GM13976 (cell line): ENCODE results near the gene ONECUT3.

Source experiments
- DNase-seq: peaks from one replicate; pipeline ENCODE4 v3.0.0; 2012; ENCODE audit warnings: low spot score
- in situ Hi-C: fragments of 300-500 bp; cut with MboI; formaldehyde crosslinking; loops from one replicate; pipeline ENCODE4 v1.12.0; 2022; ENCODE audit warnings: low sequenced_read_pairs, mixed read lengths, inconsistent platforms; ENCODE audit not compliant: unreplicated experiment
- TF ChIP-seq, protein P1 (sequence below): IDR thresholded peaks from 2 replicates; pipeline ENCODE4 v1.5.1; 2012; ENCODE audit warnings: borderline replicate concordance, mild to moderate bottlenecking; ENCODE audit not compliant: insufficient read depth; ENCODE audit errors: extremely low read depth, missing control alignments, control extremely low read depth

The ONECUT3 gene

DNA sequence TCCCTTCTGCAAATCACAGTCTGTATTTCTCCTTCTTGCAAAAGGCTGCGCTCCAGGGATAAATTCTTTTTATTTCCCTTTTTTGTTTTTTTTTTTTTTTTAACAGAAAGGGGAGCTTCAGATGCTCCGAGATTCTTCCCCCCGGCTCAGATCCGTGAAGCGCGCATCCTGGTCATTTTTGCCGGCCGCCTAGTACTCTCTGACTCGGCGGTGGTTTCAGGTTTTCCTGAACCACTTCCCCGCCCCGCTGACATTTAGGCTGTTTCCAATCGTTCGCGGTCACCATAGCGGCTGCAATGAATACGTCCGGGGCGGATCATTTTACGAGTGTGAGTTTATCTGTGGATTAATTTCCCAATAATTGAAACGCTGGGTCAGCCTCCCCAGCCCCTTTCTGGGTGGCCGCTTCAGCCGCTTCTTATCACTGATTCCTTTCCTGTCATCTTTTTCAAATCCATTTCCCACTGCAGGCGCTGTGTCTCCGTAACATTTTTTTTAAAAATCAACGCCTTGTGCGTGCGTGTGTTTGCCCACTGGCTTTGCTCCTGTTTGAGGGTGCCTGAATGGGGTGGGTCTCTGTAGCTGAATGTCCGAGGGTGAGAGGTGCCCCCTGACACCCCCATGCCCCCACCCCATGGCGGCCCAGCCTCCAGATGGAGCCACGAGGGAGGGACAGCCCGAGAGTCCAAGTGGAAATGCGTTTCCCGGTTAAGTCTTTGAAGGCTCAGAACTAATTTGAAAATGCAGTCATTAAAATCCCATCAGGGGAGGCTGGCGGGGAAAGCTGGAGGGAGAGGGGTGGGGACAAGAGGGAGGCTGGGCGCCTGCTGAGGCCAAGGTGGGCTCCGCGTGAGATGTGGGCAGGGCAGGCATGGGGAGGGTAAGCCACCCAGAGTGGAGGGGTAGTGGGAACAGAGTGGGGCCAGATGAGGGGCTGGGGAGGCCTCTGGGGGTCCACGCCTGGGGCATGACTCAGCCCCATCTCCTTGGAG, 10.6 kb downstream of the ONECUT3 start:
- no peak for DNase-seq
- TF ChIP-seq, protein P1, sequence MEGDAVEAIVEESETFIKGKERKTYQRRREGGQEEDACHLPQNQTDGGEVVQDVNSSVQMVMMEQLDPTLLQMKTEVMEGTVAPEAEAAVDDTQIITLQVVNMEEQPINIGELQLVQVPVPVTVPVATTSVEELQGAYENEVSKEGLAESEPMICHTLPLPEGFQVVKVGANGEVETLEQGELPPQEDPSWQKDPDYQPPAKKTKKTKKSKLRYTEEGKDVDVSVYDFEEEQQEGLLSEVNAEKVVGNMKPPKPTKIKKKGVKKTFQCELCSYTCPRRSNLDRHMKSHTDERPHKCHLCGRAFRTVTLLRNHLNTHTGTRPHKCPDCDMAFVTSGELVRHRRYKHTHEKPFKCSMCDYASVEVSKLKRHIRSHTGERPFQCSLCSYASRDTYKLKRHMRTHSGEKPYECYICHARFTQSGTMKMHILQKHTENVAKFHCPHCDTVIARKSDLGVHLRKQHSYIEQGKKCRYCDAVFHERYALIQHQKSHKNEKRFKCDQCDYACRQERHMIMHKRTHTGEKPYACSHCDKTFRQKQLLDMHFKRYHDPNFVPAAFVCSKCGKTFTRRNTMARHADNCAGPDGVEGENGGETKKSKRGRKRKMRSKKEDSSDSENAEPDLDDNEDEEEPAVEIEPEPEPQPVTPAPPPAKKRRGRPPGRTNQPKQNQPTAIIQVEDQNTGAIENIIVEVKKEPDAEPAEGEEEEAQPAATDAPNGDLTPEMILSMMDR = no peak
- in situ Hi-C loops = loop anchor here (5.0 to 10.0 kb wide), 2 partner anchors 89 to 222 kb away; no protein-coding TSS in a partner anchor

DNA sequence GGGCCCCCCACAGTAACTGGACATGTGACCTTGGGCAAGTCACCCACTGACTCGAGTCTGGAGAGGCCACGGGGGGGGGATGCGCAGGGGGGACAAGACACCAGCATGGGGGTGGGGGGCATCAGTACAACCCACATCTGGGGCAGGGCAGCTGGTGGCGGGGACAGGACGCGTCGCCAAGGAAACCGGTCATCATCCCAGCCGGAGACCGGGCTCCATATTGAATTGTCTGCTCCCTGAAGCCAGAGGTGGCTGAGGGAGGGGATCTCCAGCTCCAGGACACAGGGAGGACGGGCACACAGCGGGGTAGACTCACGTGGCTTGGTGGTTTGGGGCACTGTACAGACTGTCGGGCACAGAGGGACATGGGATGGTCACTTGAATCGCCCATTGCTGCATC, 11.4 kb downstream of the ONECUT3 start:
- TF ChIP-seq, protein P1 = no peak
- in situ Hi-C loops = loop anchor here (5.0 to 10.0 kb wide), 2 partner anchors 90 to 222 kb away; no protein-coding TSS in a partner anchor
- no peak for DNase-seq

DNA sequence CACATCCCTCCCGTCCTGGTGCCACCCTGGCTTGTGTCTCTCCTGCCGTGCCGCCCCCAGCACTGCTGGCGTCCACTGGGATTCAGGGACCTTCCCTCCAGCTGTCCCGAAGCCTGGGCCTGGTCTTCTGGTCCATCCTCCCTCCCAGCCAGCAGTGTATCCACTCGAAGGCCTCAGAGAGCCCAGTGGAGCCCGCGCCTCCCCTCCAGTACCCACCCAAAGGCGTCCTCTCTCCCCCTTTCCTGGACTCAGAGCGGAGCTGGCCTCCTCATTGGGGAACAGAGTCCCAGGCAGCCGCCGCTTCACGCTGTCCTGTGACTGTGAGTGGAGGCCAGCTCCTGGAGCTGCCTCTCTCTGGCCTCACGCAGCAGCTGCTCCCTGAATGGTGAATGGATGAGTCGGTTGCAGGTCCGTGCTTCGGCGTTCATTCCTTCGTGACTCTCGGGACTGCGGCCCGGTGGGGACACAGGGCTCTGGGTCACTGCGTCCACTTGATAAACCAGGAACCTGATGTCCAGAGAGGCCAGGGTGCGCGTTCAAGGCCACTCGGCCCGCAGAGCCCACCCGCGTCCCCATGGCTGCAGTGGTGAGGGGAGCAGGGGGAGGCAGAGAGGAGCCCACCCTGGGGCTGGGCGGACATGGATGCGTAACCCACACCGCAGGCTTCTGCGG, 12.1 kb downstream of the ONECUT3 start:
- TF ChIP-seq, protein P1 = no peak
- in situ Hi-C loops = loop anchor here (10.0 kb wide), 1 partner anchor 91 kb away; no protein-coding TSS in a partner anchor
- no peak for DNase-seq

- in situ Hi-C loops = loop anchor here (10.0 kb wide), 1 partner anchor 91 kb away; no protein-coding TSS in a partner anchor
- DNase-seq = no peak
- TF ChIP-seq, protein P1 = no peak
Observed at GRCh38 chr19:1765904-1766799, 12.8 kb downstream of the ONECUT3 start.

GRCh38 chr19:1766800-1767352, 13.6 kb downstream of the ONECUT3 start:
- no peak for DNase-seq
- in situ Hi-C loops = loop anchor here (10.0 kb wide), 1 partner anchor 92 kb away; no protein-coding TSS in a partner anchor
- TF ChIP-seq, protein P1 = no peak
